ENCODE results near the gene MRTFA. TPM values are rescaled to one million over a fixed set of nuclear protein-coding genes. Genes with fewer than 3 reads are reported as not detected.

Gene MRTFA
- polyA plus RNA-seq, 2 of the 4 experiments (the other 2 are of a cell fraction): 6.8 to 48.3 TPM

- FAIRE-seq: no peak
- POLR2A ChIA-PET: interaction anchor here (0.5 to 2.4 kb wide), 14 partner anchors 15 to 205 kb away, joined by 3 to 15 read pairs (median 6); partner anchors contain the start of genes MRTFA, SLC25A17, ST13 and XPNPEP3
- WGBS (ENCODE audit: missing lambda C conversion rate): 0% methylated on average over 15 of the region's 33 CpGs
These were observed 15.3 kb upstream of the MRTFA start for GRCh38 chr22:40651563-40652501.

GRCh38 chr22:40651057-40651456 is 14.5 kb upstream of the MRTFA start:
- no peak for FAIRE-seq
- H3K4me3 ChIP-seq: peak overlapping the region; percentile 75; the same call in 1 of the 3 replicates
- ChIA-PET POLR2A (interaction anchor here (0.5 to 2.2 kb wide), 8 partner anchors 14 to 1124 kb away, joined by 4 to 11 read pairs (median 6); partner anchors contain the start of genes MRTFA, SLC25A17, ST13 and XPNPEP3), CTCF (interaction anchor here (0.6 to 2.0 kb wide), 10 partner anchors 32 to 215 kb away, joined by 3 to 10 read pairs (median 4); no protein-coding TSS in a partner anchor)
- WGBS (ENCODE audit: missing lambda C conversion rate): 38% methylated on average over 2 of the region's 2 CpGs
- ATAC-seq: no peak
- H3K9me3 ChIP-seq: no peaks in the 10 kb centered on the region
- H3K4me1 ChIP-seq: peaks cover 31% of the 10 kb centered on the region
- H3K4me2 ChIP-seq: peak overlapping the region; percentile 88
- TF ChIP-seq EHF (CRISPR knock-in tag; IDR thresholded peaks at IDR 0.05) (no peak), MAFK (IDR thresholded peaks at IDR 0.05; ENCODE audit: partially characterized antibody) (peak; percentile 65)
- no peak for DNase-seq (ENCODE audit: low read depth in 1 of 2, low spot score in 1 of 2)
- H3K27ac ChIP-seq: peak overlapping the region; percentile 96 to 98

More at GRCh38 chr22:40651563-40652501, 15.3 kb upstream of the MRTFA start:
- no peak for TF ChIP-seq FOSL2 (IDR thresholded peaks at IDR 0.05)
- peak; percentile 91 for TF ChIP-seq FOSL2 (CRISPR knock-in tag; IDR thresholded peaks at IDR 0.05)
- peak; percentile 40; the same call in 1 of the 2 replicates for TF ChIP-seq PBX3 (IDR thresholded peaks at IDR 0.05)
- TF ChIP-seq USF2 (IDR thresholded peaks at IDR 0.05): peak; percentile 95
- no peak for TF ChIP-seq EP300 (IDR thresholded peaks at IDR 0.05)
- TF ChIP-seq E2F6 (IDR thresholded peaks at IDR 0.05; ENCODE audit: borderline replicate concordance, low read depth): peak; percentile 97
- TF ChIP-seq JUN (IDR thresholded peaks at IDR 0.05): peak; percentile 76 to 87; a peak in 4 of 5 replicates
- peak; percentile 68; the same call in 2 of the 3 replicates for TF ChIP-seq BCL3 (IDR thresholded peaks at IDR 0.05)
- TF ChIP-seq MAX (IDR thresholded peaks at IDR 0.05): peak; percentile 92
- no peak for TF ChIP-seq RARB (CRISPR knock-in tag; IDR thresholded peaks at IDR 0.05)
- TF ChIP-seq BHLHE40 (IDR thresholded peaks at IDR 0.05; ENCODE audit: low read depth, low read length): no peak
- peak; percentile 22 for TF ChIP-seq POLR2A (IDR thresholded peaks at IDR 0.05; ENCODE audit: low read length)
- TF ChIP-seq MAFK (IDR thresholded peaks at IDR 0.05; ENCODE audit: partially characterized antibody): peak; percentile 74
- no peak for TF ChIP-seq ZSCAN20 (CRISPR knock-in tag; IDR thresholded peaks at IDR 0.05)
- TF ChIP-seq PHF8 (IDR thresholded peaks at IDR 0.05; ENCODE audit: borderline replicate concordance, low read depth): peak; percentile 39; the same call in 1 of the 2 replicates
- H3K9me3 ChIP-seq: no peaks in the 10 kb centered on the region
- peak overlapping the region; percentile 96 to 98 for H3K27ac ChIP-seq
- ATAC-seq (peak; percentile 97 to 98), DNase-seq (ENCODE audit: low read depth in 1 of 2, low spot score in 1 of 2) (peak; percentile 91 to 95)
- peak overlapping the region; percentile 88 for H3K4me2 ChIP-seq
- peak overlapping the region; percentile 75 for H3K4me3 ChIP-seq
- peaks cover 31% of the 10 kb centered on the region for H3K4me1 ChIP-seq
- CTCF ChIA-PET: interaction anchor here (0.8 to 2.0 kb wide), 9 partner anchors 11 to 271 kb away, joined by 3 to 7 read pairs (median 3); no protein-coding TSS in a partner anchor

- ChIA-PET CTCF (interaction anchor here (0.9 kb wide), 1 partner anchor 212 kb away, joined by 3 read pairs; no protein-coding TSS in a partner anchor), POLR2A (no interaction called here)
- no peak for ATAC-seq
- no peaks in the 10 kb centered on the region for H3K9me3 ChIP-seq
- no peak overlapping the region for H3K4me2 ChIP-seq
- 95% methylated on average over 10 of the region's 10 CpGs for WGBS (ENCODE audit: missing lambda C conversion rate)
- peak overlapping the region in 1 of 2 experiments; percentile 82; a peak in 3 of 6 replicates for H3K27ac ChIP-seq
- FAIRE-seq: no peak
- no peak overlapping the region for H3K4me3 ChIP-seq
- no peak for DNase-seq (ENCODE audit: low read depth in 1 of 2, low spot score in 1 of 2)
- peaks cover 38% of the 10 kb centered on the region for H3K4me1 ChIP-seq
- TF ChIP-seq SREBF2 (IDR thresholded peaks at IDR 0.05) (no peak), NFE2L2 (conservative IDR thresholded peaks at IDR 0.05; ENCODE audit: low read length) (no peak), PBX3 (IDR thresholded peaks at IDR 0.05) (no peak), RFX5 (IDR thresholded peaks at IDR 0.05) (no peak), E2F6 (IDR thresholded peaks at IDR 0.05; ENCODE audit: borderline replicate concordance, low read depth) (no peak), ZFP36 (IDR thresholded peaks at IDR 0.05; ENCODE audit: borderline replicate concordance, partially characterized antibody) (no peak), MYC (IDR thresholded peaks at IDR 0.05; ENCODE audit: borderline replicate concordance, low read length) (no peak), BCL3 (IDR thresholded peaks at IDR 0.05) (no peak), ZSCAN20 (CRISPR knock-in tag; IDR thresholded peaks at IDR 0.05) (no peak), FOSL2 (IDR thresholded peaks at IDR 0.05) (no peak), FOSL2 (CRISPR knock-in tag; IDR thresholded peaks at IDR 0.05) (no peak), GATA3 (IDR thresholded peaks at IDR 0.05; ENCODE audit: borderline replicate concordance) (no peak)
These were observed 11.9 kb upstream of the MRTFA start for GRCh38 chr22:40648386-40648785.

All from A549 (cell line).